HS-5 (cell line): ENCODE results near the gene SPPL2C.

ENCODE experiments used
- DNase-seq: peaks from one replicate; pipeline ENCODE4 v3.0.0-alpha.2; 2012; ENCODE audit warnings: low read depth

SPPL2C gene

GRCh38 chr17:45844695-45845375, at the start of gene SPPL2C:
TSS of gene SPPL2C (plus strand) at chr17:45844881. CDS start at chr17:45844907, 26 bp downstream.
- no peak for DNase-seq

GRCh38 chr17:45800816-45801215, 43.9 kb upstream of the SPPL2C start:
- no peak for DNase-seq

GRCh38 chr17:45801421-45801820, 43.3 kb upstream of the SPPL2C start:
- no peak for DNase-seq

DNA sequence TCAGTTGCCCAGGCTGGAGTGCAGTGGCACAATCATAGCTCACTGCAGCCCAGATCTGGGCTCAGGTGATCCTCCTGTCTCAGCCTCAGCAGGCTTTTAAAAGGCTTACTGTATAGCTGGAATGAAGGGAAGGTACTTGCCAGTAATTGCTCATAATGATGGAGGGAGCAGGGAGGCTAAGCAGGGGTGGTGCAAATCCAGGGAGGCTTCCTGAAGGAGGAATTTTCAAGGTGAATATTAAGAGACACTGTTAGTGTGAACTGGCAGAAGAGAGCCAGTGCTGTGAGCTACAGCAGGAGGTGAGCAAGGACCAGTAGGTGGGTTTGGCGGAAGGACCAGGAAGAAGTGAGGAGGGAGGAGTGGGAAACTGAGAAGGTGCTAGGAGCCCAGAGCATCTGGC, 35.8 kb upstream of the SPPL2C start:
- DNase-seq: no peak

DNA sequence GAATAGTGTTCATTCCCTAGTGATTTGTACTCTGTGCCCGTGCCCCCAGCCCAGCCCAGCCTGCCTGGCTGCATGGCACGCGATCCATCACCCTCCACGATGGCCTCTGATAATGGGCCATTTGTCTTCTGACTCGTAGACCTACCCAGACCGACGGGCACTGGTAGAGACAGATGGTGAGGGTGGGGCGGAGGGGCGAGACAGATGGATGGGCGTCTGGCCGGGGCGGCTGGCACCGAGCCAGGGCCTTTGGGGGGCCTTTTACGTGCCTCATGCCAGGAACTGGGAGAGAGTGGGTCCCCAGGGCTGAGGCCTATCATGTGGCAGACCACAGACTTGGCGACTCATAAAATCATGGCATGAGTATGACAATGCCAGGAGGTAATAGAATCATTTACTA, 35.2 kb upstream of the SPPL2C start:
- DNase-seq: no peak

GRCh38 chr17:45812102-45812501, 32.6 kb upstream of the SPPL2C start:
- DNase-seq: no peak

- DNase-seq: no peak
Observed at GRCh38 chr17:45813048-45813725, 31.5 kb upstream of the SPPL2C start.

DNA sequence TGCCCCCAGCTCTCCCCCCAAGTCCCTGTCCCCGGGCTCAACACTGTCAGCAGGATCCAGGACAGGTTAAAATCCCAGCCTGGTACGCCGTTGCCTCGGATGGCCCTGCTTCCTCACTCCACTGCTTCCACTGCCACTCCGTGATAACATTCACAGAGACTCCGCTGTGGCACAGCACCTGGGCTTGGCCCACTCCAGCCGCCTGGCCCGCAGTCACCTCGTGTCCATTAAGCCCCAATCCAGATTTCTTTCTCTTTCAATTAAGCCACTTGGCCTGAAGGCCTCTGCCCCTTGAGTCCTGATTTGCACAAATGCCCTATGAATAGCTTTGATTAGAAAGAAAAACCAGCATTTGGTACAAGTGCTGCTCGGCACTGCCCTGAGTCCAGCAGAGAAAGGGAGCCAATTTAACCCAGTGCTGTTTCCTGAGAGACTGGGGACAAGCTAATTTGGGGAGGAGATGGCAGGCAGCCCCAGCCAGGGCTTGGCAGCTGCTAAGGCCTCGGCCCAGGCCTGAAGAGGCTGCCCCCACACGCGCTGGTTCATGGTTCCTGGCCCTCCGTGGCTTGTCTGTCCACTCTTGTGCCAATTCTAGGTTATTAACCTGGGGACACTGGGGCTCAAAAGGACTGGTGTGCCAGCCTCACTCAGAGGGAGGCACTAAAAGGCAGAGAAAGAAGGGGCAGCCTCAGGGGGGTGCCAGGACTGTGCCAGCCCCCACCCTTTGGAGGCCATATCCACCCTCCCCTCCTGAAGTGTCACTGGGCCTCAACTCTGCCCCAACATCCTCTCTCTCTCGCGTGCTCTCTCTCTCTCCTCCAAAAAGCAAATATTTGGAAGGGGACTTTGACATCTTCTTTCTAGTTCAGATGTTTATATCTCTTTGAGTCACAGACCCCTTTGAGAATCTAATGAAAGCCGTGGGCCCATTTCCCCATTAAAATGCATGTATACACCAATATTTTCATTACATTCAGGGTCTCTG, 29.8 kb upstream of the SPPL2C start:
- DNase-seq: no peak

GRCh38 chr17:45815752-45816151, 28.9 kb upstream of the SPPL2C start:
- DNase-seq: no peak

- DNase-seq: no peak
Observed at GRCh38 chr17:45818041-45818440, 26.6 kb upstream of the SPPL2C start.

DNA sequence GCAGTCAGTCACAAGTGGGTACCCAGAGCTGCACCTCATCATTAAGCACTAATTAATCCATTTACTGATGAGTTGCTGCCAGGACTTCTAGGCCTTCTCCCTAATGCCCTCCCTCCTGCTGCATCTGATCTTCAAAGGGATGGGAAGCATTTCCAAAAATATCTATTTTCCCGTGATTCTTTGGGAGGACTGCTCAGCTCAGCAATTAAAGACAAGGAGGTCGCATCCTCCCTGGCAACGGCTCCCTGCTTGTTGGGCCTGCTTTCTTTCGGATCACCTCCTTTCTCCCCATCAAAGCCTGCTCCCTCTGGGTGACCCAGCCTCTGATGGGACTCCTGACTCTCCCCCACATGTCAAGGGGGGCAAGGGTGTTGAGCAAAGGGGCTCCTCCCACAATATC, 26.0 kb upstream of the SPPL2C start:
- DNase-seq: no peak

GRCh38 chr17:45819632-45820031, 25.0 kb upstream of the SPPL2C start:
- DNase-seq: no peak

DNA sequence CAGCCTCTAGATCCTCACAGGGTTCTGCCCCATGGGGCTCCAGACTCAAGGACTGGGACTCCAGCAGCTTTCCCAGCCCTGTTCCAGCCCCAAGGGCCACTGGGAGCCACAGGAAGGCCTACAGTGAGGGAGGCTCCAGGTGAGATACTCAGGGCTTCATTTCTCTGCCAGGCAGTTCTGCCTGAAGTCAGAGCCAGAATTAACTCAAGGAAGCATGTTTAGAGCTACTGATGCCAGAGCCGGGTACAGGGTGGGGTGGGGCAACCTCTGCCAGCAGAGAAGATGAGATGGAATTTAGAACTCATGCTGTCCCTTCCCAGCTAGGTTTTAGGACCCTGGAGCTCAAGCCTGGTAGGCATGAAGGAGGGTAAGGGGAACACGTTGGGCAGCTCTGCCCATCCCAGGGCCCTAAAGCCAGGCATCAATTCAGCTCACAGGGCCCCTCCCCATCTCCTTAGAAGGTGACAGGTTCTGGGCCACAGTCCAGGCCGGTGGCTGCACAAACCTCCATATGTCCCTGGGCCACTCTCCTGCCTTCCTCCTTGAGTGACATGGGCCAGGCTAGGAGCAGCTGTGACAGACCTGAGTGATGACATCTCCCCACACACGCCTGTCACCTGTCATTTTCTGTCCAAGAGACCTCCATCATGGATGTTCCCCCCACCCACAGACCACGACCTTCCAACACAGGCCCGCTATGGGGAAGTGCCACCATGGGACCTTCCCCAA, 24.5 kb upstream of the SPPL2C start:
- DNase-seq: no peak

- no peak for DNase-seq
Observed at GRCh38 chr17:45821147-45821546, 23.5 kb upstream of the SPPL2C start.

- no peak for DNase-seq
Observed at GRCh38 chr17:45823598-45823997, 21.1 kb upstream of the SPPL2C start.

DNA sequence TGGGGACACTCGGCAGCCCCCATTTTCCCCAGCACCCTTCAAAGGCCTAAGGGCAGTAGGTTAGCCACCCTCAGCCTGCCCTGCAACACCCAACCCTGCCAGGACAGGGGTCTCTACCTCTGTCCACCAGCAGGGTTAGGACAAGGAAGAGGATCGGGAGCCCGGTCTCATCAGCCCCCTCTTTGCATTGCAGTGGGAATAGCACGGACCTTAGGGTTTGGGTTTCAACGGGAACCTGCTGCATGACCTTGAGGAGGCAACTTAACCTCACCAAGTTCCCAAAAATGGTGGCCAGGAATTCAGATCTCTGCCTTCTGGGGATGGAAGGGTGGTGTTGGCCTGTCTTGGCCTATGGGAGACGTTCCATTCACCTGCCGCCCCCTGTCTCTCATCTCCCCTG, 20.2 kb upstream of the SPPL2C start:
- DNase-seq: no peak

DNA sequence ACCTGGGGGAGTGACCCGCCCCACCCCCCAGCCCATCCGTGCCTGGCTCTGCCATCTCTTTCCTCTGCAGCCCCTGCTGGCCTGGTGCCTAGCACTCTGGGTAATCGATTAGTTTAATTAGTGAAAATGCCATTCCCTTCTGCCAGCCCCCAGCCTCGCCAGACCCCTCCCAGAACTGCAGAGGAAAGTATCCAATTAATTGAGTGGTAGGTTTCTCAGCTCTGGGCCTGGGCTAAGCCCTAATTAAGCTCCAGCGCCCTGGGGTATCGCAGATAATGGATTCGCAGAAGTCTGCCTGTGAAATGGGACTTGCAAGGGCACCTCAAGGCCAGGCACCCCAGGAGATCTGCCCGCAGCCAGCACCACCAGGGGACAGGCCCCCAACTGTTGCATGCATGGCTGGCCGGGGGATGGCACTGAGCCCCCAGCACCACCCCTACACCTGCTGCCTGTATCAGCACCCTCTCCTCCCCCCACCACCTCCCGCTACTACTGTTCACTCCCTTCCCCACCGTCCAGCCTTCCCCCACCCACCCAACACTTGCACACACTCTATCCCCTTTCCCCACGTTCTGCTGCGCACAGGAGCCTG, 19.7 kb upstream of the SPPL2C start:
- DNase-seq: no peak

GRCh38 chr17:45825792-45826191, 18.9 kb upstream of the SPPL2C start:
- DNase-seq: no peak

- no peak for DNase-seq
Observed at GRCh38 chr17:45826919-45827588, 17.6 kb upstream of the SPPL2C start.

- DNase-seq: no peak
Observed at GRCh38 chr17:45828171-45828570, 16.5 kb upstream of the SPPL2C start.

DNA sequence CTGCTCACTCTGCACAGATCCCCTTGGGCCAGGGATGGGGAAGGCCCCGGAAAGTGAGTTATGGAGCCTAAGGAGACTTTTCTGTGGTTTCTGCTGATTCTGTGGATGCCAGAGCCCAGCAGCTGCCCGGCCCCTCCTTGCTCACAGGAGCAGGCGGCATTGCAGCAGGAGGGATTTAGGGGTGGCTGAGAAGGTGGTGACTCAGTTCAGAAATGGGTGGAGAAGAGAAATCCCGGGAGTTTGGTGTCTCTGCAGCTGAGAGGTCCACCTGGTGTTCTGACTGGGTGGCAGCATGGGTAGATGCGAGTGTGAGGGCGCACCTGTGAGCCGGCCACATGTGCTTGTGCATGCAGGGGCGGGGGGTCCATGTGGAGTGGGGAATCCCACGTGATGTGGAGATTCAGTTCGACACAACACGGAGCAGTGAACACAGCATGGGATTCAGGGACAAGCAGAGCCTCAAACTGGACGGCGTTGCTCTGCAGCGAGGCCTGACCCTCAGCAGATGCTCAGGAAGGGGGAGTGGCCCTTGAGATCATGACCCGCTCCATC, 16.0 kb upstream of the SPPL2C start:
- DNase-seq: no peak
